Ascending aorta (tissue), 2 donors: Measurements from ENCODE around the gene THNSL1. TPM values are rescaled to one million over a fixed set of nuclear protein-coding genes. Genes with fewer than 3 reads are reported as not detected.
A peak's percentile ranks its signal among the peaks of the same experiment; 100 is the strongest.

Source experiments
- DNase-seq, 2 donors: peaks; one replicate each; pipeline ENCODE4 v3.0.0-alpha.2; 2019; ENCODE audit warnings: low spot score in 2 of 2
- H3K27ac ChIP-seq, 2 donors: fragments of 200-600 bp; sonication (generic); one replicate each; pipeline ENCODE4 v1.5.1; 2016 to 2017; ENCODE audit warnings: mild to moderate bottlenecking in 1 of 2
- H3K27me3 ChIP-seq: fragments of 200-600 bp; sonication (generic); one replicate; pipeline ENCODE4 v1.5.1; 2017
- H3K36me3 ChIP-seq, 2 donors: fragments of 200-600 bp; sonication (generic); one replicate each; pipeline ENCODE4 v1.5.1; 2016
- H3K4me1 ChIP-seq, 2 donors: fragments of 200-600 bp; sonication (generic); one replicate each; pipeline ENCODE4 v1.5.1; 2016 to 2017; ENCODE audit warnings: mild to moderate bottlenecking in 1 of 2
- H3K4me3 ChIP-seq, 2 donors: fragments of 200-600 bp; sonication (generic); one replicate each; pipeline ENCODE4 v1.5.1; 2016 to 2017; ENCODE audit warnings: mild to moderate bottlenecking in 1 of 2
- H3K9me3 ChIP-seq, 2 donors: fragments of 200-600 bp; sonication (generic); one replicate each; pipeline ENCODE4 v1.5.1; 2016
- intact Hi-C: fragments of 100-400 bp; cut with DNase I; formaldehyde crosslinking; loops from one replicate; pipeline ENCODE4 v1.15.1; 2023
- total RNA-seq: library from RNA; depleted of rRNA; stranded (reverse); fragments of >200 nt; gene quantifications from one replicate; pipeline ENCODE4 v1.1.0, GENCODE V29; 2016
- TF ChIP-seq, protein P1 (sequence below), 3 experiments: fragments of 200-600 bp in 2 of 3; fragments of 450-650 bp in 1 of 3; sonication (generic) in 2 of 3; IDR thresholded peaks; one replicate each; pipeline ENCODE4 v1.5.1; 2016 to 2019; ENCODE audit warnings: antibody characterized with exemption in 3 of 3, mild to moderate bottlenecking in 1 of 3, moderate library complexity in 1 of 3

The THNSL1 gene
- total RNA-seq, 1 donor from 2014 or later: 0.64 TPM

- TF ChIP-seq, protein P1, sequence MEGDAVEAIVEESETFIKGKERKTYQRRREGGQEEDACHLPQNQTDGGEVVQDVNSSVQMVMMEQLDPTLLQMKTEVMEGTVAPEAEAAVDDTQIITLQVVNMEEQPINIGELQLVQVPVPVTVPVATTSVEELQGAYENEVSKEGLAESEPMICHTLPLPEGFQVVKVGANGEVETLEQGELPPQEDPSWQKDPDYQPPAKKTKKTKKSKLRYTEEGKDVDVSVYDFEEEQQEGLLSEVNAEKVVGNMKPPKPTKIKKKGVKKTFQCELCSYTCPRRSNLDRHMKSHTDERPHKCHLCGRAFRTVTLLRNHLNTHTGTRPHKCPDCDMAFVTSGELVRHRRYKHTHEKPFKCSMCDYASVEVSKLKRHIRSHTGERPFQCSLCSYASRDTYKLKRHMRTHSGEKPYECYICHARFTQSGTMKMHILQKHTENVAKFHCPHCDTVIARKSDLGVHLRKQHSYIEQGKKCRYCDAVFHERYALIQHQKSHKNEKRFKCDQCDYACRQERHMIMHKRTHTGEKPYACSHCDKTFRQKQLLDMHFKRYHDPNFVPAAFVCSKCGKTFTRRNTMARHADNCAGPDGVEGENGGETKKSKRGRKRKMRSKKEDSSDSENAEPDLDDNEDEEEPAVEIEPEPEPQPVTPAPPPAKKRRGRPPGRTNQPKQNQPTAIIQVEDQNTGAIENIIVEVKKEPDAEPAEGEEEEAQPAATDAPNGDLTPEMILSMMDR (IDR thresholded peaks at IDR 0.05): no peak
- H3K27ac ChIP-seq: no peak overlapping the region
- no peak overlapping the region for H3K4me3 ChIP-seq
- no peaks in the 10 kb centered on the region for H3K9me3 ChIP-seq
- no peaks in the 10 kb centered on the region for H3K27me3 ChIP-seq
- peaks cover 0 to 3% of the 10 kb centered on the region in 2 donors for H3K4me1 ChIP-seq
- no peaks in the 10 kb centered on the region for H3K36me3 ChIP-seq
- intact Hi-C loops: no loop called here
- no peak for DNase-seq
Measured at GRCh38 chr10:24971374-24971773, 45.0 kb upstream of the THNSL1 start.

DNA sequence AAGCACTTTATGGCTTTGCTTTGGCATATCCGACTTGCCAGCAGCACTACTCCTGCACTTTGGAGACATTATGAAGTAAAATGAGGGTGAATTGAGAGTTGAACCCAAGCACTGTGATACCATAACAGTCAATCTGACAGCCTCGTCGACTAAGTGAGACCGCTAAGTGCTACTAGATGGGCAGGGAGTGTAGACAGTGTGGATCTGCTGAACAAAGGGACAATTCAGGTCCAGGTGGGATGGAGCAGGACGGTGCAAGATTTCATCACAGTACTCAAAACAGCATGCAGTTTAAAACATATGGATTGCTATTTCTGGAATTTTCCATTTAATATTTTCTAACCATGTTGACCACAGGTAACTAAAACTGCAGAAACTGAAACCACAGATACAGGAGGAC, 43.2 kb upstream of the THNSL1 start:
- Histone ChIP-seq H3K36me3 (no peaks in the 10 kb centered on the region), H3K9me3 (no peaks in the 10 kb centered on the region), H3K4me1 (peaks cover 0 to 3% of the 10 kb centered on the region in 2 donors), H3K27me3 (no peaks in the 10 kb centered on the region), H3K27ac (no peak overlapping the region), H3K4me3 (no peak overlapping the region)
- intact Hi-C loops: no loop called here
- no peak for DNase-seq
- TF ChIP-seq, protein P1 (IDR thresholded peaks at IDR 0.05): no peak

DNA sequence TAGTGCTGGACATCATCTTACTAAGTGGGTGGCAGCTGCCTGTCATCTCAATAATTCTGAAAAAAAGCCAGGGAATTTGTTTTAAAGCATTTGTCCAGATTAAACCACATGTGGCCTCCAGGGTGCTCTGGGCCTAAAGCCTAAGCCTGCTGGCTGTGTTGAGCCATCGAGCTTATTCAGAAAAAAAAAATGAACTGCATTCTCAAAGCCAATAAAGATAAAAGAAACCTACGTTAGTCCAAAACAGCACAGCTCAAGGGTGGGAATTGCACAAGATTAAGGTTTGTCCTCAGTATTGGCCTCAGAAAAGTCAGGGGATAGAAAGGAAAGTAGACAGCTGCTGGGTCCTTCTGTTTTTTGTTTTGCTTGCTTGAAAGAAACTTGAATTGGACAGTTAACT, 41.4 kb upstream of the THNSL1 start:
- no peaks in the 10 kb centered on the region for H3K9me3 ChIP-seq
- peaks cover 0 to 3% of the 10 kb centered on the region in 2 donors for H3K4me1 ChIP-seq
- H3K27ac ChIP-seq: peak overlapping the region; percentile 31 to 39
- H3K36me3 ChIP-seq: no peaks in the 10 kb centered on the region
- peak in 1 of 2 donors; percentile 62 for DNase-seq
- TF ChIP-seq, protein P1 (IDR thresholded peaks at IDR 0.05): peak in 1 of 3 experiments; percentile 19
- no peaks in the 10 kb centered on the region for H3K27me3 ChIP-seq
- intact Hi-C loops: no loop called here
- no peak overlapping the region for H3K4me3 ChIP-seq

- intact Hi-C loops: loop anchor here (10.0 kb wide), 1 partner anchor 255 kb away; the partner anchor contains the start of gene ARHGAP21
- no peak for DNase-seq
- H3K36me3 ChIP-seq: no peaks in the 10 kb centered on the region
Measured at GRCh38 chr10:24979685-24980084, 36.7 kb upstream of the THNSL1 start.

GRCh38 chr10:24981161-24981710, 35.2 kb upstream of the THNSL1 start:
- TF ChIP-seq, protein P1 (IDR thresholded peaks at IDR 0.05): no peak
- no peaks in the 10 kb centered on the region for H3K4me1 ChIP-seq
- no peaks in the 10 kb centered on the region for H3K36me3 ChIP-seq
- no peak for DNase-seq
- H3K9me3 ChIP-seq: no peaks in the 10 kb centered on the region
- H3K4me3 ChIP-seq: no peak overlapping the region
- no peak overlapping the region for H3K27ac ChIP-seq
- no peaks in the 10 kb centered on the region for H3K27me3 ChIP-seq
- intact Hi-C loops: loop anchor here (10.0 kb wide), 1 partner anchor 256 kb away; the partner anchor contains the start of gene ARHGAP21

More at GRCh38 chr10:24979685-24980084, 36.7 kb upstream of the THNSL1 start:
- TF ChIP-seq, protein P1 (IDR thresholded peaks at IDR 0.05): no peak
- Histone ChIP-seq H3K27me3 (no peaks in the 10 kb centered on the region), H3K27ac (no peak overlapping the region), H3K9me3 (no peaks in the 10 kb centered on the region), H3K4me3 (no peak overlapping the region), H3K4me1 (peaks cover 0 to 2% of the 10 kb centered on the region in 2 donors)
